ENCODE results near the gene FNDC10. TPM values are rescaled to one million over a fixed set of nuclear protein-coding genes. Genes with fewer than 3 reads are reported as not detected.

The FNDC10 gene
- total RNA-seq, 1 donor from 2014 or later: 4.2 TPM

- no peak overlapping the region for H3K27ac Mint-ChIP-seq
- DNase-seq (ENCODE audit: low spot score, unreplicated experiment): no peak
- no peak for TF ChIP-seq CTCF (IDR thresholded peaks at IDR 0.05; ENCODE audit: unreplicated experiment)
- H3K4me1 Mint-ChIP-seq (ENCODE audit: low read depth): peaks cover 3% of the 10 kb centered on the region
- H3K36me3 Mint-ChIP-seq (ENCODE audit: insufficient read depth): no peaks in the 10 kb centered on the region
- H3K4me3 Mint-ChIP-seq (ENCODE audit: low read depth): no peak overlapping the region
- H3K9me3 Mint-ChIP-seq (ENCODE audit: low read depth): no peaks in the 10 kb centered on the region
- H3K27me3 Mint-ChIP-seq: peaks cover 47% of the 10 kb centered on the region
These were observed 2.5 kb upstream of the FNDC10 start for GRCh38 chr1:1602304-1602967.

GRCh38 chr1:1601564-1602303 lies 1.8 kb upstream of the FNDC10 start:
- Mint-ChIP-seq H3K4me3 (ENCODE audit: low read depth) (no peak overlapping the region), H3K36me3 (ENCODE audit: insufficient read depth) (no peaks in the 10 kb centered on the region), H3K27me3 (peaks cover 47% of the 10 kb centered on the region), H3K27ac (no peak overlapping the region), H3K9me3 (ENCODE audit: low read depth) (no peaks in the 10 kb centered on the region), H3K4me1 (ENCODE audit: low read depth) (peaks cover 3% of the 10 kb centered on the region)
- no peak for TF ChIP-seq CTCF (IDR thresholded peaks at IDR 0.05; ENCODE audit: unreplicated experiment)
- DNase-seq (ENCODE audit: low spot score, unreplicated experiment): no peak

- no peak overlapping the region for H3K27ac Mint-ChIP-seq
- no peaks in the 10 kb centered on the region for H3K36me3 Mint-ChIP-seq (ENCODE audit: insufficient read depth)
- H3K4me1 Mint-ChIP-seq (ENCODE audit: low read depth): peaks cover 3% of the 10 kb centered on the region
- TF ChIP-seq CTCF (IDR thresholded peaks at IDR 0.05; ENCODE audit: unreplicated experiment): no peak
- DNase-seq (ENCODE audit: low spot score, unreplicated experiment): no peak
- no peaks in the 10 kb centered on the region for H3K9me3 Mint-ChIP-seq (ENCODE audit: low read depth)
- H3K4me3 Mint-ChIP-seq (ENCODE audit: low read depth): peak overlapping the region; percentile 55
- peaks cover 47% of the 10 kb centered on the region for H3K27me3 Mint-ChIP-seq
These were observed 1.1 kb upstream of the FNDC10 start for GRCh38 chr1:1600861-1601563.

- no peaks in the 10 kb centered on the region for H3K36me3 Mint-ChIP-seq (ENCODE audit: insufficient read depth)
- H3K4me3 Mint-ChIP-seq (ENCODE audit: low read depth): peak overlapping the region; percentile 72
- peaks cover 3% of the 10 kb centered on the region for H3K4me1 Mint-ChIP-seq (ENCODE audit: low read depth)
- TF ChIP-seq CTCF (IDR thresholded peaks at IDR 0.05; ENCODE audit: unreplicated experiment): peak; percentile 33
- no peaks in the 10 kb centered on the region for H3K9me3 Mint-ChIP-seq (ENCODE audit: low read depth)
- peak overlapping the region; percentile 85 for H3K27ac Mint-ChIP-seq
- no peak for DNase-seq (ENCODE audit: low spot score, unreplicated experiment)
- peaks cover 43% of the 10 kb centered on the region for H3K27me3 Mint-ChIP-seq
These were observed 653 bp downstream of the FNDC10 start for GRCh38 chr1:1599030-1599934.

GRCh38 chr1:1598720-1599029 lies 1.3 kb downstream of the FNDC10 start:
- H3K27me3 Mint-ChIP-seq: peaks cover 39% of the 10 kb centered on the region
- H3K27ac Mint-ChIP-seq: peak overlapping the region; percentile 85
- H3K4me3 Mint-ChIP-seq (ENCODE audit: low read depth): peak overlapping the region; percentile 72

More at GRCh38 chr1:1598720-1599029, 1.3 kb downstream of the FNDC10 start:
- H3K9me3 Mint-ChIP-seq (ENCODE audit: low read depth): no peaks in the 10 kb centered on the region
- DNase-seq (ENCODE audit: low spot score, unreplicated experiment): no peak
- TF ChIP-seq CTCF (IDR thresholded peaks at IDR 0.05; ENCODE audit: unreplicated experiment): no peak
- peaks cover 3% of the 10 kb centered on the region for H3K4me1 Mint-ChIP-seq (ENCODE audit: low read depth)
- H3K36me3 Mint-ChIP-seq (ENCODE audit: insufficient read depth): no peaks in the 10 kb centered on the region
